Gastroesophageal sphincter (tissue), 3 donors: ENCODE measurements around the gene FYB1.

Experiments used
- CTCF ChIP-seq, 4 experiments: fragments of 200-600 bp in 2 of 4; fragments of 450-650 bp in 2 of 4; sonication (generic) in 1 of 4; IDR thresholded peaks; one replicate each; pipeline ENCODE4 v1.5.1; 2017 to 2019; ENCODE audit warnings: antibody characterized with exemption in 4 of 4, mild to moderate bottlenecking in 2 of 4, moderate library complexity in 2 of 4
- POLR2A ChIP-seq, 2 donors: fragments of 450-650 bp; IDR thresholded peaks; one replicate each; pipeline ENCODE4 v1.6.1; 2017; ENCODE audit warnings: antibody characterized with exemption in 2 of 2, mild to moderate bottlenecking in 2 of 2, moderate library complexity in 1 of 2

- TF ChIP-seq CTCF (IDR thresholded peaks at IDR 0.05) (no peak), POLR2A (IDR thresholded peaks at IDR 0.05) (no peak)
Measured at GRCh38 chr5:39262981-39263380, 43.6 kb upstream of the FYB1 start.
